ENCODE data around the gene BIN1.

BIN1 gene

DNA sequence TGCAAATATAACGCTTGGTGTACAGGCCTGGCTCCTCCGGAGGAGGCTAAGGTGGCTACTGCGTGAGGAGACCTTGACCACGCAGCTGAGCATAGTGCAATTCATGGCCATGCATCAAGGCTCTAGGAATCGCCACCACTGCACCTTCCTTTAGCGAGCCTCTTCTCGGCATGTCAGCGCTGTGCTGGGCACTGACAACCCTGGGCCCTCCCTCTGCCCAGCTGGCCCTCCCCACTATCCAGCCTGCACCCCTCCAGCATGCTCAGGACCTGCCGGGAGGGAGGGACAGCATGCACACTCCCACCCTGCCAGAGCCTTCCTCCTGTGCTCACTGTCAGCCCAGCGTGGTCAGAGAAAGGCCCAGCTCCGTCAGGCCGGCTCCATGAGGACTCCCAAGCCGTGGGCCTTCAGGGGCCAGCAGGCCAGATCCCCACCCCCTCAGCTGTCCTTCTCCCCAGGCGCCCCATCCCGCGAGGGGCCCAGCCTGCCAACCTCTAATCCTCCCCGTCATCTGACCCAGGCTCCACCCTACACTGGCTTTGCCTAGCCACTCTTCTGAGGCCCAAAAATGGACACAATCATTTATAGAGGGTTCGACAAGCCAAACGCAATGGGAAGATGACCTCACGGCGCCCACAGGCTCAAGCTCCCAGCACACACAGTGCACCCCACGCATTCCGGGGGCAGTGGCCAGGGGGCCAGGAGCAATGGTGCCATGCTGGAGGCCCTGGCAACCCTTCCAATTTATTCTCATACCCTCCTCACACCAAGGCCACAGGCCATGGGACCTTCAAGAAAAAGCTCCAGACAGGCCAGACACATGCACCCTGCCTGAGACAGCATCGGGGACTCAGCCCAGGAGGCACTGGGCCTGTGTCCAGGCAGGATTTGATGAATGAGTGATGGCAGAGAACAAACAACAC is 3.5 kb downstream of the BIN1 start:
- DNase-seq (ENCODE audit: low spot score): no peak

DNA sequence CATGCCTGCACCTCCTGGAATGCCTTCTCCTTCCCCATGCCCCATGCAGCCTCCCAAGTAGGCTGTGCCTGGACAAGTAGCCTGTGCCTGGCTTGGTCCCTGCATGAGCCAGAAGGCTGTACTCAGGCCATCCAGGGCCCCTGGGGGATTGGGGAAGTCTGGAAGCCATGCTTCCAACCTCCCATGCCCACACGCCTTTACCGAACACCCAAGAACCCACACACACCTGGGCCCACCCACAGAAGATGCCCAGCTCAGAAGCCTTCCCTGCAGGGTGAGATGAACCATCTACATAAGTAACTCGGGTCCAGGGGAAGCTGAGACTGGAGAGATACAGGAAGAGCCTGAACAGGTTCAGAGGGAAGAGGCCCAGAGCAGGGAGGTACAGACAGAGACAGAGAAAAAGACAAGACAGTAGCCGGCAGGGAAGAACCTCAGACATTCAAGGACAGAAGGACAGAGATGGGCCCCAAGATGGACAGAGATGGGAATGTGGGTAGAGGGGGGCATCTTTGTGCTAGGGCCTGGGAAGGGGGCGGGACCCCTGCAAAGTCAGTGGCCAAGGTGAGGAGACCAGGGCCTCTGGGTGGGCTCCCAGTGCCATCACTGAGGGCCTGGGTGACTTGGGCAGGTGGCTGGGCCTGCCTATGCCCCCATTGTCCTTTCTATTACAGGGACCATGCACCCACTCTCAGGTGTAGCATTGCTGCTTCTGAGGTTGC is 4.3 kb downstream of the BIN1 start:
- DNase-seq (ENCODE audit: low spot score): no peak

GRCh38 chr2:127101756-127102477 is 5.0 kb downstream of the BIN1 start:
- no peak for DNase-seq (ENCODE audit: low spot score)

DNA sequence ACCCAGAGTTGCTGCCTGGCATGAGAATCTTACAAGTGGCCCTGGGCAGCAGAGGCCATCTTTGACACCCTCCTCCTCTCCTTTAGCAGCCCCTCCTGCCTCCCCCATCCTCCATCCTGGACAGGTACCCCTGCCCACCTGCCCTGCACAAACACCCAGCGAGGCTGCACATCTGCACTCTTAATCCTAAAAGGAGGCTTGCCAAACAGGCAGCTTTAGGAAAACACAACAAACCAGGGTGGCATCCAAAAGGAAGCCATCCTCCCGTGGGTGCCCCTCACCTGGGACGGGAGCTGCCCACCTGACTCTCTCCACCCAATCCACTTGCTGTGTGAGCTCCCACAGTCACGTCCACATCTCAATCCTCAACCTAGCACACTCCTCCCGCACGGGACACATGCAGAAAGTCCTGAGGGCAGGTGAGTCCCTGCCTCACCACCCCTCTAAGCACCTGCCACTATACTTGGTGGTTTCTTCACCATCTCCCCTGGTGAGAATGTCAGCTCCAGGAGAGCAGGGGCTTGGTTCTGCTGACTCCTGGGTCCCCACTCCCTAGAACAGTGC is 5.8 kb downstream of the BIN1 start:
- DNase-seq (ENCODE audit: low spot score): no peak

- no peak for DNase-seq (ENCODE audit: low spot score)
These were observed 6.5 kb downstream of the BIN1 start for GRCh38 chr2:127100251-127101047.

DNA sequence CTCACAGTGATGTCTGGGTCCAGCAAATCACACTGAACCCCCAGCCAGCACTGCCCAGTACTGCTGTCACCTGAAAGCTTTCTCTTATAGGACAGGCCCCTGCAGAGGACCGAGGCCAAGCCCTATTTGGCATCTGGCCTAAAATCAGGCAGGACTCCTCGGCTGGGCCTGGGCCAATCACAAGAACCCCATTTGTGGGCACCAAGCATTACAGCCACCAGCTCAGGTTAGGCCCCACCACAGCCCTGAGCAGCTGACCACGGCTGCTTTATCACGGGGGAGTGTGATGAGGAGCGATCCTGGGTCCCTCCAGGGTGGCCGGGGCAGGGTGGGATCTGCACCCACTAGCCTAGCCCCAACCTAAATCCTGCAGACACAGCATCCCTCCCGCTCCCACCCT is 8.2 kb downstream of the BIN1 start:
- no peak for DNase-seq (ENCODE audit: low spot score)

- no peak for DNase-seq (ENCODE audit: low spot score)
These were observed 8.9 kb downstream of the BIN1 start for GRCh38 chr2:127097841-127098651.

DNA sequence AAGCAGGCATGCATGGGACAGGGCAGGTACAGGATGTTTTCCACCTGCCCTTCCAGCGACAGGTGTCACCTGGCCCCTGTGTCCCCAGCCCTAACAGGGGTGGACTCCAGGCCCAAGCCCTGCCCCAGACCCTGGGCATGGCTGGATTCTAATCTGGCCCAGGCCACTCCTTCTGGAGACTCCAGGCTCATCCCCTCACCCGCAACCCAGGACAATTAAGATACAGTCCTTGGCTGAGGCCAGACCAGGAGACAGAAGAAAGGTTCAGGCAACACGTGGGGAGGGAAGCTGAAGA is 9.5 kb downstream of the BIN1 start:
- no peak for DNase-seq (ENCODE audit: low spot score)

- no peak for DNase-seq (ENCODE audit: low spot score)
These were observed 10.1 kb downstream of the BIN1 start for GRCh38 chr2:127096718-127097470.

GRCh38 chr2:127096280-127096679 is 10.7 kb downstream of the BIN1 start:
- no peak for DNase-seq (ENCODE audit: low spot score)

GRCh38 chr2:127095784-127096183 is 11.2 kb downstream of the BIN1 start:
- no peak for DNase-seq (ENCODE audit: low spot score)

DNA sequence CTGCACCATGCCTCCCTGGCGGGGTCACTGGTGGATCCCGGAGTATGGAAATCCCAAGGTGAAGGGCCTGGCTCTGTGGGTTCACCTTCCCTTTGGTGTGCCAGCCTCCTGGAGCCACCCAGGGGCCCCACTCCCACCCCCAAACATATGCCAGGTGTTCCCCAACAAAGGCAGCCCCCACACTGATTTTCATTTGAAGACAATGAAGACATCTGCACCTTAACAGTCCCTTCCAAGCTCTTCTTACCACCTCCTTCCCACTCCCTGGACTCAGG is 11.7 kb downstream of the BIN1 start:
- no peak for DNase-seq (ENCODE audit: low spot score)

- no peak for DNase-seq (ENCODE audit: low spot score)
These were observed 12.2 kb downstream of the BIN1 start for GRCh38 chr2:127094509-127095366.

DNA sequence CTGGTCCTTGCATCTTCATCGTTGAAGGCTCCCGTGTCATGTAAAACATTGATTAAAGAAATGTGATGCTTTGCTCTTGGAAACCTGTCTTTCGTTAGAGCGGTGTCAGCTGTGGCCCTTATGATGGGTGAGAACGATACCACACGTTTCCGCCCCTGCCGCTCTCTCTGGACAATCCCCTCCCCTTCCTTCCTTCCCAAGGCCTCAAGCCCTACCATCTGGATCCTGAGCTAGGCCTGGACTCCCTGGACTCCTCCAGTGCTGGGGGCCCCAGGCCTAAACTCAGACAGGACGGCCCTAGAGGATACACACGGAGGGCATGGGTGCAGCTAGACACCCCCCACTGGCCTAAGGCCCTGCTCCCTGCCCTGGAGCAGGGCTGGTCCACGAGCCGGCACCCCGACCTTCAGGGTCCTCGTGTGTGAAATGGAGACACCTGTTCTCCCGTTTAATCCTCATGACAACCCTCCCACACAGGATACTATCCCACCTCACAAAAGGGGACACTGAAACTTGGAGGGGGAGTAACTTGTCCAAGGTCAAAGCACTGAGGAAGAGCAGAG is 13.2 kb downstream of the BIN1 start:
- DNase-seq (ENCODE audit: low spot score): no peak

- no peak for DNase-seq (ENCODE audit: low spot score)
These were observed 13.9 kb downstream of the BIN1 start for GRCh38 chr2:127092901-127093516.

DNA sequence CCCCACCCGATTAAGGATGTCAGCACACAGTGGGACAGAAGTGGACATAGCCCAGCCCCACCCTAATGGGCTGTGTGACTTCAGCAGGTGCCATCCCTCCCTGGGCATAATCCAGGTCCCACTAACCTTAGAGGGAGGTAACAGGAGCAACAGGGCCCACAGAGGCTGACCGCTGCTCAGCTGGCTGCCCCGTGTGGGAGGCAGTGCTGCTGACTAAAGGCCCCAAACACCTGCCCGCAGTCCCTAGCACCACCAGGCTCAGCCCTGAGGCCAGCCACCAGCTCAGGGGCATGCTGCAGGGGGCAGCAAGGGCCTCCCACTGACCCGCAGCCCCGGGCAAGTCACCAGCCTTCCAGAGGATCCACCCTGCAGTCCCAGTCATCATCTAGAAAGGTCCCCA is 14.6 kb downstream of the BIN1 start:
- no peak for DNase-seq (ENCODE audit: low spot score)

GRCh38 chr2:127091886-127092285 is 15.1 kb downstream of the BIN1 start:
- DNase-seq (ENCODE audit: low spot score): no peak

DNA sequence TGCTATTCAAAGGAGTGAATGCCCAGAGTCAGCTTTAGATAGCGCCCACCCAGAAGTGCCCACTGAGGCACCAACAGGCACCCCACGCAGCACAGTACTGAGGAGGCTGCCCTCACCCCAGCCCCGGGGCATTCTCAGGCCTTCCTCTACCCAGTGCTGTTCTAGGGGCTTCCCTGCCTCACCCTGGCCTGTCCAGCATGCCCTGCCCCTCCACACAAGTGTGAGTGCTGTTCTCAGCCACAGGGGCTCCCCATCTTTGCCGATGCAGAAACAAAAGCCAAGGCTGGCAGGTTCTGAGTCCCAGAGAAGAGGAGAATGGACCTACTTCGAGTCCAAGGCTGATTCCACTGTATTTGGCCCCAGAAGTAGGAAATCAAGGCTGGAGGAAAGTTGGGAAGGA is 15.8 kb downstream of the BIN1 start:
- no peak for DNase-seq (ENCODE audit: low spot score)

All from cerebellar cortex (tissue), 1 donor.